Measurements from ENCODE around the gene PRKCA.

The PRKCA gene

GRCh38 chr17:66726846-66727245 lies 424.4 kb downstream of the PRKCA start:
- DNase-seq (ENCODE audit: low read depth), result no peak
- no peak for TF ChIP-seq CTCF (IDR thresholded peaks at IDR 0.05; ENCODE audit: insufficient read depth, low read depth, low read length, missing control alignments)
- no peak overlapping the region for H3K4me3 ChIP-seq (ENCODE audit: low read length)

- no peak overlapping the region for H3K4me3 ChIP-seq (ENCODE audit: low read length)
- peak; percentile 71 for DNase-seq (ENCODE audit: low read depth)
- TF ChIP-seq CTCF (IDR thresholded peaks at IDR 0.05; ENCODE audit: insufficient read depth, low read depth, low read length, missing control alignments), result peak; percentile 96
Observed at GRCh38 chr17:66727634-66728570, 425.5 kb downstream of the PRKCA start.

DNA sequence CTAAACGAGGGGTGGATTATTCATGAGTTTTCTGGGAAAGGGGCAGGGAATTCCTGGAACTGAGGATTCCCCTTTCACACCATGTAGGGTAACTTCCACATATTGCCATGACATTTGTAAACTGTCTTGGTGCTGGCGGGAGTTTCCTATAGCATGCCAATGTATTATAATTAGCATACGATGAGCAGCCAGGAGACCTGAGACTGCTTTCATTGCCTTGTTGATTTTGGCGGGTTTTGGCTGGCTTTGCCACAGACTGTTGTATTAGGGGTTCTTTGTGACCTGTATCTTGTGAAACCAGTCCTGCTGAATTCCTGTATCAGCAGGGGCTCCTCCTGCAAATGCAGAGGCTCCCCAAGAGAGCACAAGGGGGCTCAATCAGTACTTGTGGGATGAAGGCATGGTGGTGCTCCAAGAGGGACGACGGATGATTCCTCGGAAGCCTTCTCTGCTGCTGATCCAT lies 428.1 kb downstream of the PRKCA start:
- no peak for DNase-seq (ENCODE audit: low read depth)
- TF ChIP-seq CTCF (IDR thresholded peaks at IDR 0.05; ENCODE audit: insufficient read depth, low read depth, low read length, missing control alignments), result no peak
- no peak overlapping the region for H3K4me3 ChIP-seq (ENCODE audit: low read length)

- DNase-seq (ENCODE audit: low read depth), result no peak
- no peak overlapping the region for H3K4me3 ChIP-seq (ENCODE audit: low read length)
- no peak for TF ChIP-seq CTCF (IDR thresholded peaks at IDR 0.05; ENCODE audit: insufficient read depth, low read depth, low read length, missing control alignments)
Observed at GRCh38 chr17:66733759-66734158, 431.3 kb downstream of the PRKCA start.

- no peak for DNase-seq (ENCODE audit: low read depth)
- H3K4me3 ChIP-seq (ENCODE audit: low read length), result no peak overlapping the region
- TF ChIP-seq CTCF (IDR thresholded peaks at IDR 0.05; ENCODE audit: insufficient read depth, low read depth, low read length, missing control alignments), result no peak
Observed at GRCh38 chr17:66734186-66734943, 432.0 kb downstream of the PRKCA start.

DNA sequence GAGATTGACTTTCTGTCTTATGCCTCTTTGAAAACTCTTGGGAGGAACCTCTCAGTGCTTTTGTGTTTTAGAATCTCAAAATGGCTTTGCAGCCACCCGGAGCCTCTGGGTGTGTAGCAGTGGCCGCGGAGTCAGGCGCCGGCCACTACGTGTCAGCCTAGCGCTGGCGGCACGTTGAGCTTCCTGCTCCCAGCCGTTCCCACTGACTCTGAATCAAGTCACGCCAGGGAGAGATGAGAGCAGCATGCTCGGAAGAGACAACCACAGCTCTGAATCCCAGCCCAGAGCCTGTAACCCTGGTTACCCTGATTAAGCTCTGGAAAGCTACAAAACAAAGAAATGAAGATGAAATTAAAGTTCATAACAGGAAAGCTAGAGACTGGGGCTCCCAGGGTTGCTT lies 435.1 kb downstream of the PRKCA start:
- no peak for TF ChIP-seq CTCF (IDR thresholded peaks at IDR 0.05; ENCODE audit: insufficient read depth, low read depth, low read length, missing control alignments)
- no peak for DNase-seq (ENCODE audit: low read depth)
- no peak overlapping the region for H3K4me3 ChIP-seq (ENCODE audit: low read length)

Data from epithelial cell of esophagus (primary cell).